HEK293 (cell line): ENCODE results near the gene SPINK13.

Experiments
- TCF7L2 ChIP-seq: IDR thresholded peaks from 2 replicates; pipeline ENCODE4 v1.6.1; 2011; ENCODE audit warnings: low read depth, mild to moderate bottlenecking, inconsistent platforms, low read length, moderate library complexity, borderline replicate concordance
- ZNF146 ChIP-seq: fragments of 450-650 bp; formaldehyde crosslinking; IDR thresholded peaks from 2 replicates; pipeline ENCODE4 v1.5.1; 2016; ENCODE audit warnings: missing biosample characterization, missing genetic modification characterization
- ZNF426 ChIP-seq: fragments of 450-650 bp; formaldehyde crosslinking; IDR thresholded peaks from 2 replicates; pipeline ENCODE4 v1.5.1; 2017; ENCODE audit warnings: missing biosample characterization, missing genetic modification characterization, mild to moderate bottlenecking, inconsistent platforms, moderate library complexity
- TF ChIP-seq, protein P1 (sequence below): fragments of 450-650 bp; formaldehyde crosslinking; IDR thresholded peaks from 2 replicates; pipeline ENCODE4 v1.5.1; 2016; ENCODE audit warnings: missing biosample characterization, missing genetic modification characterization, low read depth
- TF ChIP-seq, protein P2 (sequence below): fragments of 450-650 bp; formaldehyde crosslinking; IDR thresholded peaks from 2 replicates; pipeline ENCODE4 v1.5.1; 2016; ENCODE audit warnings: missing biosample characterization, missing genetic modification characterization

DNA sequence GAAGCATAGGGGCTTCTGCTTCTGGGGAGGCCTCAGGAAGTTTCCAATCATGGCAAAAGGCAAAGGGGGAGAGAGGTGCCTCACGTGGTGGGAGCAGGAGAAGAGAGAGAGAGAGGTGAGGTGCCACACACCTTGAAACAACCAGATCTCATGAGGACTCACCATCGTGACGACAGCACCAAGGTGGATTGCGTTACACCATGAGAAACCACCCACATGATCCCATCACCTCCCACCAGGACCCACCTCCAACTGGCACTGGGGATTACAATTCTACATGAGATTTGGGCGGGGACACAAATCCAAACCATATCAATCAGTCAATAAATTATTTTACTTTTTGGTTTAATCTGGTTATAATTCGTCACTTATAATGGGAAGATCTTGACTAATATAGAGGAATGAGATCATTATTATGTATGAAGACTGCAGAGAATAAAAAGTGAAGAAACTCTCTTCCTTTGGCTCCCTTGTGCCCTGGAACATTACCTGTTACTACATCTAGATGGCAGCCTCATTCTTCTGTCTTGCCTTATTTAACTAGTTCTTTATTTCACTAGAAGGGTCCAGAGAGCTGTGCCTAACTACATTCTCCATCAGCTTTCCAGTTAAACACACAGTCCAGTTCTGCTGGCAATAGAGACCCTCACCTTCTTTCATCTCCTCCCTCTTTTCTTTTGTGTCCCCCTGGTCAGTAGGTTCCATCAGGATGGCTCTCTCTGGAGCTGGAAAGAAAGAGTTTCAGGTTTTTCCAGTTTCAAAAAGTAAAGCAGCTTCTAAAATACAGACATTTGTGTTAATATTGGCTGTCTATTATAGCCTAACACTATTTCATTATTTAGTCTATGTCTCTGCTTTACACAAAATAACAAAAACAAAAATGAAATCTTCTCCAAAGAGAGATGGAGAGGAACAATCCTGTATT is 21.9 kb downstream of the SPINK13 start:
- no peak for TF ChIP-seq ZNF146
- TF ChIP-seq ZNF426 (tag by site-specific recombination): no peak
- TF ChIP-seq, protein P1, sequence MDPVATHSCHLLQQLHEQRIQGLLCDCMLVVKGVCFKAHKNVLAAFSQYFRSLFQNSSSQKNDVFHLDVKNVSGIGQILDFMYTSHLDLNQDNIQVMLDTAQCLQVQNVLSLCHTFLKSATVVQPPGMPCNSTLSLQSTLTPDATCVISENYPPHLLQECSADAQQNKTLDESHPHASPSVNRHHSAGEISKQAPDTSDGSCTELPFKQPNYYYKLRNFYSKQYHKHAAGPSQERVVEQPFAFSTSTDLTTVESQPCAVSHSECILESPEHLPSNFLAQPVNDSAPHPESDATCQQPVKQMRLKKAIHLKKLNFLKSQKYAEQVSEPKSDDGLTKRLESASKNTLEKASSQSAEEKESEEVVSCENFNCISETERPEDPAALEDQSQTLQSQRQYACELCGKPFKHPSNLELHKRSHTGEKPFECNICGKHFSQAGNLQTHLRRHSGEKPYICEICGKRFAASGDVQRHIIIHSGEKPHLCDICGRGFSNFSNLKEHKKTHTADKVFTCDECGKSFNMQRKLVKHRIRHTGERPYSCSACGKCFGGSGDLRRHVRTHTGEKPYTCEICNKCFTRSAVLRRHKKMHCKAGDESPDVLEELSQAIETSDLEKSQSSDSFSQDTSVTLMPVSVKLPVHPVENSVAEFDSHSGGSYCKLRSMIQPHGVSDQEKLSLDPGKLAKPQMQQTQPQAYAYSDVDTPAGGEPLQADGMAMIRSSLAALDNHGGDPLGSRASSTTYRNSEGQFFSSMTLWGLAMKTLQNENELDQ (tag by site-specific recombination): no peak
- TF ChIP-seq, protein P2, sequence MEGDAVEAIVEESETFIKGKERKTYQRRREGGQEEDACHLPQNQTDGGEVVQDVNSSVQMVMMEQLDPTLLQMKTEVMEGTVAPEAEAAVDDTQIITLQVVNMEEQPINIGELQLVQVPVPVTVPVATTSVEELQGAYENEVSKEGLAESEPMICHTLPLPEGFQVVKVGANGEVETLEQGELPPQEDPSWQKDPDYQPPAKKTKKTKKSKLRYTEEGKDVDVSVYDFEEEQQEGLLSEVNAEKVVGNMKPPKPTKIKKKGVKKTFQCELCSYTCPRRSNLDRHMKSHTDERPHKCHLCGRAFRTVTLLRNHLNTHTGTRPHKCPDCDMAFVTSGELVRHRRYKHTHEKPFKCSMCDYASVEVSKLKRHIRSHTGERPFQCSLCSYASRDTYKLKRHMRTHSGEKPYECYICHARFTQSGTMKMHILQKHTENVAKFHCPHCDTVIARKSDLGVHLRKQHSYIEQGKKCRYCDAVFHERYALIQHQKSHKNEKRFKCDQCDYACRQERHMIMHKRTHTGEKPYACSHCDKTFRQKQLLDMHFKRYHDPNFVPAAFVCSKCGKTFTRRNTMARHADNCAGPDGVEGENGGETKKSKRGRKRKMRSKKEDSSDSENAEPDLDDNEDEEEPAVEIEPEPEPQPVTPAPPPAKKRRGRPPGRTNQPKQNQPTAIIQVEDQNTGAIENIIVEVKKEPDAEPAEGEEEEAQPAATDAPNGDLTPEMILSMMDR (tag by site-specific recombination): no peak
- no peak for TF ChIP-seq TCF7L2
